Measurements from ENCODE around the gene CKM.

- TF ChIP-seq CTCF (conservative IDR thresholded peaks at IDR 0.05 in 1 of 2, IDR thresholded peaks at IDR 0.05 in 1 of 2; ENCODE audit: extremely low read depth in 1 of 2, insufficient read depth in 1 of 2, low read depth in 1 of 2, low read length in 2 of 2) (no peak), EZH2 (IDR thresholded peaks at IDR 0.05; ENCODE audit: borderline replicate concordance, low read length) (no peak)
These were observed 16.6 kb downstream of the CKM start for GRCh38 chr19:45306040-45306439.
